Measurements from ENCODE around the gene ERC2. TPM values are rescaled to one million over a fixed set of nuclear protein-coding genes. Genes with fewer than 3 reads are reported as not detected.

The ERC2 gene
- total RNA-seq, 1 donor from 2014 or later = 0.99 TPM

- Histone ChIP-seq H3K4me3 (no peak overlapping the region), H3K27ac (replicated peaks) (no peak overlapping the region), H3K9me3 (replicated peaks) (no peaks in the 10 kb centered on the region), H3K4me1 (no peaks in the 10 kb centered on the region), H3K27me3 (ENCODE audit: low read depth) (peaks cover 21% of the 10 kb centered on the region), H3K36me3 (no peaks in the 10 kb centered on the region)
- DNase-seq = no peak
- TF ChIP-seq CTCF (IDR thresholded peaks at IDR 0.05; ENCODE audit: borderline replicate concordance) = no peak
- intact Hi-C loops (cut with micrococcal nuclease) = no loop called here
These were observed 834.9 kb downstream of the ERC2 start for GRCh38 chr3:55633333-55633732.

- intact Hi-C loops (cut with micrococcal nuclease) = no loop called here
- Histone ChIP-seq H3K36me3 (no peaks in the 10 kb centered on the region), H3K4me3 (no peak overlapping the region), H3K9me3 (replicated peaks) (no peaks in the 10 kb centered on the region), H3K27me3 (ENCODE audit: low read depth) (peaks cover 9% of the 10 kb centered on the region), H3K4me1 (no peaks in the 10 kb centered on the region), H3K27ac (replicated peaks) (no peak overlapping the region)
- no peak for TF ChIP-seq CTCF (IDR thresholded peaks at IDR 0.05; ENCODE audit: borderline replicate concordance)
- no peak for DNase-seq
These were observed 836.4 kb downstream of the ERC2 start for GRCh38 chr3:55631766-55632331.

GRCh38 chr3:55630921-55631299 lies 837.4 kb downstream of the ERC2 start:
- Histone ChIP-seq H3K4me1 (no peaks in the 10 kb centered on the region), H3K9me3 (replicated peaks) (no peaks in the 10 kb centered on the region), H3K27ac (replicated peaks) (no peak overlapping the region), H3K27me3 (ENCODE audit: low read depth) (peaks cover 9% of the 10 kb centered on the region), H3K4me3 (no peak overlapping the region), H3K36me3 (no peaks in the 10 kb centered on the region)
- intact Hi-C loops (cut with micrococcal nuclease) = no loop called here
- no peak for TF ChIP-seq CTCF (IDR thresholded peaks at IDR 0.05; ENCODE audit: borderline replicate concordance)
- no peak for DNase-seq

- Histone ChIP-seq H3K4me1 (no peaks in the 10 kb centered on the region), H3K27ac (replicated peaks) (no peak overlapping the region), H3K9me3 (replicated peaks) (no peaks in the 10 kb centered on the region), H3K27me3 (ENCODE audit: low read depth) (peaks cover 9% of the 10 kb centered on the region), H3K36me3 (no peaks in the 10 kb centered on the region), H3K4me3 (no peak overlapping the region)
- intact Hi-C loops (cut with micrococcal nuclease) = no loop called here
- no peak for TF ChIP-seq CTCF (IDR thresholded peaks at IDR 0.05; ENCODE audit: borderline replicate concordance)
- no peak for DNase-seq
These were observed 837.9 kb downstream of the ERC2 start for GRCh38 chr3:55630280-55630920.

- TF ChIP-seq CTCF (IDR thresholded peaks at IDR 0.05; ENCODE audit: borderline replicate concordance) = no peak
- H3K4me3 ChIP-seq = no peak overlapping the region
- H3K27ac ChIP-seq (replicated peaks) = no peak overlapping the region
- peak; percentile 23 for DNase-seq
- no peaks in the 10 kb centered on the region for H3K36me3 ChIP-seq
- intact Hi-C loops (cut with micrococcal nuclease) = no loop called here
- H3K4me1 ChIP-seq = no peaks in the 10 kb centered on the region
- peaks cover 11% of the 10 kb centered on the region for H3K27me3 ChIP-seq (ENCODE audit: low read depth)
- H3K9me3 ChIP-seq (replicated peaks) = no peaks in the 10 kb centered on the region
These were observed 838.8 kb downstream of the ERC2 start for GRCh38 chr3:55629432-55629831.
